Measurements from ENCODE around the gene KIF19.

Gene KIF19

DNA sequence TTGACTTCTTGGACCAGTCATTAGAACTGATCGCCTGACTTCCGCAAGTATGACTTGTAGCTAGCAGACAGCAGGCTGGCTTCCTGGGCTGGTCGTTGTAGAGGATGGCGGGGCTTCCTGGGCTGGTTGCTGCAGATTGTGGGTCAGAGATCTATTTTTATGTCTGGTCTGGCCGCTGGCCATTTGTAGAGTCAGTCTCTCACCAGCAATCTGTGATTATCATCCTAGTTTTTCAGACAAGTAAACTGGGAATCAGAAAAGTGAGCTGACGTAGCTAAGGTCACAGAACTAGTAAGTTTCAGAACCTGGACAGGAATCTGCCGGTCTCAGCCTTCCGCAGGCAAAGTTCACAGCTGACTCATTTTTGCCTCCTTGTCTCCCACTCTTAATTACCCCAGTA, 60.4 kb downstream of the KIF19 start:
- Histone ChIP-seq H4K91ac (ENCODE audit: low read depth, low read length, poor library complexity) (no peak overlapping the region), H3K4me1 (ENCODE audit: control insufficient read depth in 2 of 2, insufficient read depth in 1 of 2, low read depth in 1 of 2, low read length in 2 of 2) (peaks cover 0 to 6% of the 10 kb centered on the region in 2 donors), H4K8ac (ENCODE audit: low read depth, low read length) (no peak overlapping the region), H3K14ac (ENCODE audit: low read length) (no peak overlapping the region), H2BK5ac (ENCODE audit: low read length) (no peak overlapping the region), H3K27me3 (ENCODE audit: control insufficient read depth in 3 of 3, insufficient read depth in 3 of 3, low read depth in 1 of 3, low read length in 3 of 3) (peaks cover 0 to 9% (median 0%) of the 10 kb centered on the region in 3 experiments), H3K9ac (ENCODE audit: low read depth, low read length, poor library complexity) (no peak overlapping the region), H3K36me3 (replicated peaks in 1 of 2; ENCODE audit: control insufficient read depth in 2 of 2, insufficient read depth in 2 of 2, low read length in 2 of 2) (no peaks in the 10 kb centered on the region), H2BK120ac (ENCODE audit: low read depth, low read length) (no peak overlapping the region), H3K18ac (ENCODE audit: low read length) (no peak overlapping the region), H3K4me2 (ENCODE audit: insufficient read depth, low read length, poor library complexity, severe bottlenecking) (no peak overlapping the region), H3K79me1 (ENCODE audit: low read depth, low read length) (no peaks in the 10 kb centered on the region), H2AFZ (ENCODE audit: low read length) (no peak overlapping the region), H2AK5ac (ENCODE audit: low read depth, low read length) (no peak overlapping the region), H3K23ac (ENCODE audit: low read depth, low read length, poor library complexity) (no peak overlapping the region), H3K9me3 (replicated peaks in 1 of 2; ENCODE audit: control insufficient read depth in 2 of 2, insufficient read depth in 1 of 2, low read depth in 1 of 2, low read length in 2 of 2) (no peaks in the 10 kb centered on the region), H3K27ac (replicated peaks; ENCODE audit: low read length) (no peak overlapping the region), H2BK12ac (ENCODE audit: low read length) (no peak overlapping the region), H3K4ac (ENCODE audit: low read length) (no peak overlapping the region), H2BK15ac (ENCODE audit: low read length) (no peak overlapping the region), H3K4me3 (ENCODE audit: low read length in 2 of 2) (no peak overlapping the region)
- WGBS, 2 donors (ENCODE audit: extremely low coverage in 2 of 2, insufficient read length in 2 of 2, insufficient replicate concordance in 1 of 2), result no CpG with 5 or more reads among the region's 8 CpGs
- DNase-seq (ENCODE audit: low spot score), result no peak

DNA sequence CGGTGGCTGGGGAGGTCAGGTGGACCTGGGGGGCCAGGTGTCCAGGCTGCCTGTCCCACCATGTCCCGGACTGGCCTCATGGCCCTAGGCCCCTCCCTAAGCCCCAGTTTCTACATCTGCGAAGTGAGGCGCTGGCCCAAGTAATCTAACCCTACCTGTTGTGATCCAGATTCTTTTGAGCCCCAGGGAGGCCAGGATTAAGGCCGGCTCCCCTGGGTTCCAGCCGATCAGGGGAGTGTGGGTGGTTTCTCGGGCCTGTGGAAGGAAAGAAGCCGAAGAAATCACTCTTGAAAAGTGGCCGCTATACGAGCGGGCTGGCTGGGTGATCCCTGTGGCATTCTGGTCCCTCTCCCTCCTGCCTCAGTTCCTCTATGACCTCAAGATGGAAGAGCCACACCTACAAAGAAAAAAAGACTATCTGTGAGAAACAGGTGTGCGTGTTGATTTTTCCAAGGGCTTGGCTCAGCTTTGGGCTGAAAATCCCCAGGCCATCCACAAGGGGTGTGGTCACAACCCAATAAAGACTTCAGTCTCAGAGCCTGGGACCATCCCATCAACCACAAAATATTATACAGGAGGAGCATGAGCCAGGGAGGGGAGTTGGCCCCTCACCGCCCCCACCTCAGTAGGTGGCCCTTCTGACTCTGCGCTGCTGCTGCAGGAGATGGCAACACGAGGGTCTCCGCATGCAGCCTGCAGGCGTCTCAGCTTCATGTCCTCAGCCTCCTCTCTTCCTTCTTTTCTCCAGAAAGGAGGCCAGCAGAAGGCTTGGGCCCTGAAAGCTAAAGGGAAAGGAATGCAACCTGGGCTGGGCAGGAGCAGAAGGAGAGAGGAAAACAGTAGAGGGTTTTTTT, 61.6 kb downstream of the KIF19 start:
- Histone ChIP-seq H3K4me3 (ENCODE audit: low read length in 2 of 2) (no peak overlapping the region), H3K14ac (ENCODE audit: low read length) (no peak overlapping the region), H2AFZ (ENCODE audit: low read length) (no peak overlapping the region), H4K91ac (ENCODE audit: low read depth, low read length, poor library complexity) (no peak overlapping the region), H2BK15ac (ENCODE audit: low read length) (peak overlapping the region; percentile 71), H3K36me3 (replicated peaks in 1 of 2; ENCODE audit: control insufficient read depth in 2 of 2, insufficient read depth in 2 of 2, low read length in 2 of 2) (no peaks in the 10 kb centered on the region), H3K4ac (ENCODE audit: low read length) (peak overlapping the region; percentile 42), H3K4me1 (ENCODE audit: control insufficient read depth in 2 of 2, insufficient read depth in 1 of 2, low read depth in 1 of 2, low read length in 2 of 2) (peaks cover 0 to 6% of the 10 kb centered on the region in 2 donors), H2BK12ac (ENCODE audit: low read length) (no peak overlapping the region), H3K27ac (replicated peaks; ENCODE audit: low read length) (no peak overlapping the region), H2BK120ac (ENCODE audit: low read depth, low read length) (no peak overlapping the region), H3K9me3 (replicated peaks in 1 of 2; ENCODE audit: control insufficient read depth in 2 of 2, insufficient read depth in 1 of 2, low read depth in 1 of 2, low read length in 2 of 2) (no peaks in the 10 kb centered on the region), H4K8ac (ENCODE audit: low read depth, low read length) (no peak overlapping the region), H3K23ac (ENCODE audit: low read depth, low read length, poor library complexity) (peak overlapping the region; percentile 45), H2BK5ac (ENCODE audit: low read length) (no peak overlapping the region), H3K4me2 (ENCODE audit: insufficient read depth, low read length, poor library complexity, severe bottlenecking) (no peak overlapping the region), H3K79me1 (ENCODE audit: low read depth, low read length) (no peaks in the 10 kb centered on the region), H2AK5ac (ENCODE audit: low read depth, low read length) (peak overlapping the region; percentile 60), H3K27me3 (ENCODE audit: control insufficient read depth in 3 of 3, insufficient read depth in 3 of 3, low read depth in 1 of 3, low read length in 3 of 3) (peaks cover 0 to 9% (median 0%) of the 10 kb centered on the region in 3 experiments), H3K18ac (ENCODE audit: low read length) (peak overlapping the region; percentile 68), H3K9ac (ENCODE audit: low read depth, low read length, poor library complexity) (peak overlapping the region; percentile 33)
- DNase-seq (ENCODE audit: low spot score), result no peak
- no CpG with 5 or more reads among the region's 17 CpGs for WGBS, 2 donors (ENCODE audit: extremely low coverage in 2 of 2, insufficient read length in 2 of 2, insufficient replicate concordance in 1 of 2)

DNA sequence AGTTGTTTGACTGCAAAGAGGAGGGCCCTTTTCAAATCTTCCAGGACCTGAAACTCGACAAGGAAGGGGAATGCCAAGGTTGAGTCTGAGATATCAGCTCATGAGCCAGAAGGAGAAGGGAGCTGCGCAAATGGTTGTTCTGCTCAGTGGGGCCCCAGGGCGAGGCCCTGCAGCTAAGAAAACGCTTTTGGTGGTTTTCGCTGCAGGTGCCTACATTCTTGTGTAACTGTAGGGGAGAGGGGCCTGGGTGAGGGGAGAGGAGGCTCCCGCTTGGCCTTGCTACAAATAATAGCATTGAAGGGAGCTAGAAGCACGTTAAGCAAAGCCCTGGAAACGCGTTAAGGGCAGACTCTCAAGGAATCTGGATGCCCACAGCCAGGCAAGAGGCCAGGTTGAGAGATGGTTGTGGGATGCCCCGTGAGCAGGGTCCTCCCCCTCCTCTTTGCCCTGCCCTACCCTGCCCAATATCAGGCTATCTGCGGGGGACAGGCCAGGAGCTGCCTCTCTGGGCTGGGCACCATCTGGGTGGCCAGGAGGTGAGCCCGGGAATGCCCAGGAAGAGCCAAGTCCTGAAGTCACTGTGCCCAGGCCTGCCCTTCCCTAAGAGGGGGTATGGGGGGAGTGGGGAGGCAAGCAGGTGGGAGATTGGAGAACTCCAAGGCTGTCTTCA, 63.2 kb downstream of the KIF19 start:
- Histone ChIP-seq H3K4me2 (ENCODE audit: insufficient read depth, low read length, poor library complexity, severe bottlenecking) (no peak overlapping the region), H3K4ac (ENCODE audit: low read length) (no peak overlapping the region), H3K18ac (ENCODE audit: low read length) (peak overlapping the region; percentile 49), H2BK120ac (ENCODE audit: low read depth, low read length) (peak overlapping the region; percentile 23), H3K79me1 (ENCODE audit: low read depth, low read length) (no peaks in the 10 kb centered on the region), H4K8ac (ENCODE audit: low read depth, low read length) (no peak overlapping the region), H3K27me3 (ENCODE audit: control insufficient read depth in 3 of 3, insufficient read depth in 3 of 3, low read depth in 1 of 3, low read length in 3 of 3) (peaks cover 0 to 9% (median 0%) of the 10 kb centered on the region in 3 experiments), H3K4me1 (ENCODE audit: control insufficient read depth in 2 of 2, insufficient read depth in 1 of 2, low read depth in 1 of 2, low read length in 2 of 2) (peaks cover 0 to 6% of the 10 kb centered on the region in 2 donors), H4K91ac (ENCODE audit: low read depth, low read length, poor library complexity) (no peak overlapping the region), H3K9ac (ENCODE audit: low read depth, low read length, poor library complexity) (peak overlapping the region; percentile 33), H2AFZ (ENCODE audit: low read length) (no peak overlapping the region), H3K23ac (ENCODE audit: low read depth, low read length, poor library complexity) (no peak overlapping the region), H3K27ac (replicated peaks; ENCODE audit: low read length) (no peak overlapping the region), H3K14ac (ENCODE audit: low read length) (peak overlapping the region; percentile 39), H3K36me3 (replicated peaks in 1 of 2; ENCODE audit: control insufficient read depth in 2 of 2, insufficient read depth in 2 of 2, low read length in 2 of 2) (no peaks in the 10 kb centered on the region), H3K9me3 (replicated peaks in 1 of 2; ENCODE audit: control insufficient read depth in 2 of 2, insufficient read depth in 1 of 2, low read depth in 1 of 2, low read length in 2 of 2) (peaks cover 0 to 2% of the 10 kb centered on the region in 2 donors), H3K4me3 (ENCODE audit: low read length in 2 of 2) (no peak overlapping the region), H2AK5ac (ENCODE audit: low read depth, low read length) (peak overlapping the region; percentile 61), H2BK5ac (ENCODE audit: low read length) (no peak overlapping the region), H2BK15ac (ENCODE audit: low read length) (no peak overlapping the region), H2BK12ac (ENCODE audit: low read length) (no peak overlapping the region)
- no CpG with 5 or more reads among the region's 12 CpGs for WGBS, 2 donors (ENCODE audit: extremely low coverage in 2 of 2, insufficient read length in 2 of 2, insufficient replicate concordance in 1 of 2)
- DNase-seq (ENCODE audit: low spot score), result no peak
